Right cardiac atrium (tissue), 5 donors: ENCODE data around the gene ZRANB3. TPM values are rescaled to one million over a fixed set of nuclear protein-coding genes. Genes with fewer than 3 reads are reported as not detected.
"Not testable (repeated sequence)": the region's sequence is repeated elsewhere in the genome, so short reads cannot be mapped to it uniquely, and the experiment has no call there.

Experiments
- ATAC-seq, 2 donors: fragments of 200-7000 bp; cut with Tn5 transposase; one replicate each; pipeline versions ENCODE4 v1.8.0 to v1.9.1; 2020; ENCODE audit warnings: moderate library complexity in 2 of 2, mild to moderate bottlenecking in 1 of 2
- DNase-seq, 3 donors: peaks; one replicate each; pipeline ENCODE4 v3.0.0-alpha.2; 2020
- H3K27ac ChIP-seq: one replicate; pipeline ENCODE4 v1.5.1; 2013; ENCODE audit warnings: mild to moderate bottlenecking, low read length, control low read depth, moderate library complexity
- H3K27me3 ChIP-seq: one replicate; pipeline ENCODE4 v1.6.1; 2013; ENCODE audit not compliant: control insufficient read depth, insufficient read depth
- H3K4me1 ChIP-seq: one replicate; pipeline ENCODE4 v1.6.1; 2013; ENCODE audit warnings: low read length; ENCODE audit not compliant: control insufficient read depth, insufficient read depth
- H3K4me3 ChIP-seq: one replicate; pipeline ENCODE4 v1.5.1; 2013; ENCODE audit warnings: low read length, control low read depth
- H3K9me3 ChIP-seq: one replicate; pipeline ENCODE4 v1.6.1; 2013; ENCODE audit warnings: low read length; ENCODE audit not compliant: control insufficient read depth
- WGBS: extraction: QIAGEN DNeasy Blood & Tissue Kit; methylation state at CpG from one replicate; pipeline ENCODE4 v1.1.7; 2013; 5-methylcytosine and 5-hydroxymethylcytosine counted together
- intact Hi-C, 4 donors: fragments of 100-400 bp; cut with DNase I; formaldehyde crosslinking; loops; one replicate each; pipeline versions ENCODE4 v1.11.0 to v1.14.0; 2022 to 2023
- polyA plus RNA-seq: library from polyadenylated mRNA; stranded (reverse); fragments of 200-250 nt; gene quantifications from one replicate; pipeline ENCODE4 v1.2.3, GENCODE V29; 2013
- total RNA-seq, 4 donors: library from RNA; stranded (reverse); fragmentation: NEBNext Ultra II Directional; extraction: Animal tissue kit (Norgen Biotek cat#: 25700); gene quantifications; one replicate each; pipeline ENCODE4 v1.2.1, GENCODE V29; 2021
- donor health status: healthy with polysubstance abuse.
- donor health status: DM: no; HTN: yes; CAD: no.
- donor health status: DM: no; HTN: no; CAD: no.
- donor health status: DM: no; HTN: yes; CAD: no; lungs with severe emphysema.
- donor health status: DM: yes; HTN: yes; CAD: no.

ZRANB3 gene
- total and polyA plus RNA-seq, 5 donors = 0.88 to 4.1 (median 2.6) TPM

- H3K9me3 ChIP-seq, H3K4me1 ChIP-seq, H3K4me3 ChIP-seq, intact Hi-C loops, H3K27me3 ChIP-seq, ATAC-seq, DNase-seq, H3K27ac ChIP-seq: not testable (repeated sequence)
- 91% methylated on average over 6 of the region's 6 CpGs for whole genome bisulfite sequencing
These were observed 95.9 kb downstream of the ZRANB3 start for GRCh38 chr2:135435155-135435554.

- H3K4me3 ChIP-seq = no peak overlapping the region
- H3K27me3 ChIP-seq = no peaks in the 10 kb centered on the region
- no peaks in the 10 kb centered on the region for H3K4me1 ChIP-seq
- ATAC-seq = no peak
- H3K9me3 ChIP-seq = no peaks in the 10 kb centered on the region
- no peak for DNase-seq
- intact Hi-C loops = no loop called here
- no peak overlapping the region for H3K27ac ChIP-seq
- 93% methylated on average over 1 of the region's 1 CpG for WGBS
These were observed 106.2 kb downstream of the ZRANB3 start for GRCh38 chr2:135424849-135425248.

GRCh38 chr2:135422898-135423297 lies 108.1 kb downstream of the ZRANB3 start:
- no peaks in the 10 kb centered on the region for H3K4me1 ChIP-seq
- intact Hi-C loops = no loop called here
- 98% methylated on average over 3 of the region's 3 CpGs for WGBS
- H3K27me3 ChIP-seq = no peaks in the 10 kb centered on the region
- no peaks in the 10 kb centered on the region for H3K9me3 ChIP-seq
- H3K4me3 ChIP-seq = no peak overlapping the region
- DNase-seq = no peak
- no peak overlapping the region for H3K27ac ChIP-seq
- no peak for ATAC-seq

- no peaks in the 10 kb centered on the region for H3K4me1 ChIP-seq
- DNase-seq = no peak
- no peak overlapping the region for H3K4me3 ChIP-seq
- 94% methylated on average over 3 of the region's 3 CpGs for WGBS
- intact Hi-C loops = no loop called here
- no peak for ATAC-seq
- H3K9me3 ChIP-seq = no peaks in the 10 kb centered on the region
- no peaks in the 10 kb centered on the region for H3K27me3 ChIP-seq
- H3K27ac ChIP-seq = no peak overlapping the region
These were observed 119.4 kb downstream of the ZRANB3 start for GRCh38 chr2:135411646-135412045.

- DNase-seq = no peak
- Histone ChIP-seq H3K27ac (no peak overlapping the region), H3K9me3 (no peaks in the 10 kb centered on the region), H3K4me1 (no peaks in the 10 kb centered on the region), H3K4me3 (no peak overlapping the region), H3K27me3 (no peaks in the 10 kb centered on the region)
- 88% methylated on average over 5 of the region's 5 CpGs for WGBS
- ATAC-seq = no peak
- intact Hi-C loops = no loop called here
These were observed 121.6 kb downstream of the ZRANB3 start for GRCh38 chr2:135409436-135409835.

GRCh38 chr2:135396259-135396658 lies 134.8 kb downstream of the ZRANB3 start:
- 86% methylated on average over 1 of the region's 1 CpG for WGBS
- DNase-seq, H3K4me3 ChIP-seq, H3K4me1 ChIP-seq, H3K27ac ChIP-seq, H3K9me3 ChIP-seq, ATAC-seq, intact Hi-C loops, H3K27me3 ChIP-seq: not testable (repeated sequence)

- Histone ChIP-seq H3K4me1 (no peaks in the 10 kb centered on the region), H3K27ac (no peak overlapping the region), H3K9me3 (no peaks in the 10 kb centered on the region), H3K4me3 (no peak overlapping the region), H3K27me3 (no peaks in the 10 kb centered on the region)
- 98% methylated on average over 2 of the region's 2 CpGs for WGBS
- no peak for ATAC-seq
- intact Hi-C loops = no loop called here
- DNase-seq = no peak
These were observed 144.0 kb downstream of the ZRANB3 start for GRCh38 chr2:135386993-135387392.

GRCh38 chr2:135378591-135378990 lies 152.4 kb downstream of the ZRANB3 start:
- ATAC-seq (no peak), DNase-seq (no peak)
- Histone ChIP-seq H3K27ac (no peak overlapping the region), H3K4me1 (no peaks in the 10 kb centered on the region), H3K4me3 (no peak overlapping the region), H3K9me3 (peaks cover 2% of the 10 kb centered on the region), H3K27me3 (no peaks in the 10 kb centered on the region)
- intact Hi-C loops = no loop called here

- no peak overlapping the region for H3K4me3 ChIP-seq
- H3K4me1 ChIP-seq = no peaks in the 10 kb centered on the region
- 86% methylated on average over 4 of the region's 4 CpGs for whole genome bisulfite sequencing
- H3K27ac ChIP-seq = no peak overlapping the region
- intact Hi-C loops = no loop called here
- no peak for DNase-seq
- no peak for ATAC-seq
- H3K9me3 ChIP-seq = no peaks in the 10 kb centered on the region
- no peaks in the 10 kb centered on the region for H3K27me3 ChIP-seq
These were observed 157.3 kb downstream of the ZRANB3 start for GRCh38 chr2:135373702-135374101.

GRCh38 chr2:135349941-135350340 lies 181.1 kb downstream of the ZRANB3 start:
- Histone ChIP-seq H3K9me3 (no peaks in the 10 kb centered on the region), H3K27me3 (no peaks in the 10 kb centered on the region), H3K4me1 (no peaks in the 10 kb centered on the region), H3K4me3 (no peak overlapping the region), H3K27ac (no peak overlapping the region)
- 89% methylated on average over 6 of the region's 6 CpGs for WGBS
- DNase-seq (no peak), ATAC-seq (no peak)
- intact Hi-C loops = no loop called here

- intact Hi-C loops, H3K9me3 ChIP-seq, DNase-seq, H3K27me3 ChIP-seq, ATAC-seq, H3K27ac ChIP-seq, H3K4me1 ChIP-seq, H3K4me3 ChIP-seq: not testable (repeated sequence)
- 96% methylated on average over 5 of the region's 5 CpGs for whole genome bisulfite sequencing
These were observed 182.8 kb downstream of the ZRANB3 start for GRCh38 chr2:135348096-135348704.

- Histone ChIP-seq H3K27me3 (no peaks in the 10 kb centered on the region), H3K4me3 (no peak overlapping the region), H3K9me3 (no peaks in the 10 kb centered on the region), H3K4me1 (no peaks in the 10 kb centered on the region), H3K27ac (no peak overlapping the region)
- 71% methylated on average over 3 of the region's 3 CpGs for WGBS
- DNase-seq (no peak), ATAC-seq (no peak)
- intact Hi-C loops = no loop called here
These were observed 193.9 kb downstream of the ZRANB3 start for GRCh38 chr2:135337071-135337470.
